GM12878 (cell line): ENCODE data around the gene DBET.
"Not testable (repeated sequence)": the region's sequence is repeated elsewhere in the genome, so short reads cannot be mapped to it uniquely, and the experiment has no call there.

Source experiments
- FOXM1 ChIP-seq: IDR thresholded peaks from 2 replicates; pipeline ENCODE4 v1.6.1; 2012; ENCODE audit warnings: low read depth, mild to moderate bottlenecking, inconsistent platforms, low read length, moderate library complexity
- HDAC2 ChIP-seq: fragments of 200-600 bp; sonication (generic); IDR thresholded peaks from 2 replicates; pipeline ENCODE4 v1.6.1; 2017
- IKZF1 ChIP-seq: fragments of 450-650 bp; conservative IDR thresholded peaks from 2 replicates; pipeline ENCODE4 v1.6.1; 2017; ENCODE audit warnings: antibody characterized with exemption, mild to moderate bottlenecking
- MEF2A ChIP-seq: IDR thresholded peaks from 2 replicates; pipeline ENCODE4 v1.6.1; 2011; ENCODE audit warnings: low read depth, mild to moderate bottlenecking, low read length, moderate library complexity; ENCODE audit not compliant: insufficient read depth
- MYB ChIP-seq: fragments of 150-350 bp; IDR thresholded peaks from 2 replicates; pipeline ENCODE4 v1.6.1; 2014; ENCODE audit warnings: mild to moderate bottlenecking, low read depth, low read length, borderline replicate concordance
- POLR2AphosphoS5 ChIP-seq: IDR thresholded peaks from 2 replicates; pipeline ENCODE4 v1.6.1; 2011; ENCODE audit warnings: mild to moderate bottlenecking, low read length, inconsistent platforms
- SIN3A ChIP-seq: IDR thresholded peaks from 2 replicates; pipeline ENCODE4 v1.6.1; 2012; ENCODE audit warnings: low read depth, low read length, improper control_type of control experiment
- SRF ChIP-seq, 2 experiments: IDR thresholded peaks; 2 replicates each; pipeline ENCODE4 v1.6.1; 2011; ENCODE audit warnings: low read depth in 2 of 2, low read length in 2 of 2, mild to moderate bottlenecking in 1 of 2, moderate library complexity in 1 of 2
- ZNF24 ChIP-seq: fragments of 450-650 bp; IDR thresholded peaks from 2 replicates; pipeline ENCODE4 v1.6.1; 2017; ENCODE audit warnings: antibody characterized with exemption, mild to moderate bottlenecking
- TF ChIP-seq, protein P1 (sequence below): IDR thresholded peaks from 2 replicates; pipeline ENCODE4 v1.6.1; 2012; ENCODE audit warnings: low read depth, low read length, improper control_type of control experiment
- TF ChIP-seq, protein P2 (sequence below), 3 experiments: IDR thresholded peaks in 2 of 3; conservative IDR thresholded peaks in 1 of 3; 2 replicates each; pipeline ENCODE4 v1.5.1; 2011; ENCODE audit warnings: low read depth in 3 of 3, low read length in 3 of 3, mild to moderate bottlenecking in 3 of 3, control low read depth in 2 of 3, moderate library complexity in 2 of 3, inconsistent platforms in 1 of 3, mixed read lengths in 1 of 3; ENCODE audit not compliant: control insufficient read depth in 2 of 3, insufficient read depth in 1 of 3; ENCODE audit errors: extremely low read depth in 1 of 3
- TF ChIP-seq, protein P3 (sequence below): IDR thresholded peaks from 2 replicates; pipeline ENCODE4 v1.6.1; 2012; ENCODE audit warnings: mild to moderate bottlenecking, low read depth, low read length

DNA sequence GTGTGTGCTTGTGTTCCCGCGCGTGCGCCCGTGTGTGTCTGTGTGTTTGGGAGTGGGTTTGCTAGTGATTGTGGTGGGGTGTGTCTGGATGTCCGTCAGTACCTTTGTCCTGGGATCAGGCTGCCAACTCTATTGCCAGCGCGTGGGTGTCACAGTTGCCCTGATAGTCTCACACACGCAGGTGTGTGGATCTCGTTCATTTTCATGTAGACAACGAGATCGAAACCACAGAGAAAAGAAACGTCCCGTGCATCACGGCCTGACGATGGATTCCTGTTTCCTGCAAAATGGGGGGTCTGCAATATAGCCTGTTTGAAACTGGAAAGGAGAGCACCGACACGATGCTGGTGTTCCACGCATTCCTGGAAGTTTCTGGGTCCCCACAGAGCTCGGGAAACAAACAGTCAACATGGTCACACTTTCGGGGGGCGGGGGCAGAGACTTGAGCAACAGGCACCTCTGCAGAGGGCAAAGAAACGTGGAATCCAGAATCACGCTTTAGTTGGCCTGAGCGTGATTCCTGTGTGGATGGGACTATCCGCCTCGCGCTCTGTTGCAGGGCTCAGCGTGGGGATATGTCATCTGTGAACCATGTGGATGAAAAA, 44.3 kb upstream of the DBET start:
- not testable (repeated sequence) for TF ChIP-seq SRF (IDR thresholded peaks at IDR 0.05; ENCODE audit: low read depth in 2 of 2, low read length in 2 of 2); POLR2AphosphoS5; MYB; IKZF1; MEF2A; ZNF24; SIN3A; FOXM1; HDAC2
- TF ChIP-seq, protein P1, sequence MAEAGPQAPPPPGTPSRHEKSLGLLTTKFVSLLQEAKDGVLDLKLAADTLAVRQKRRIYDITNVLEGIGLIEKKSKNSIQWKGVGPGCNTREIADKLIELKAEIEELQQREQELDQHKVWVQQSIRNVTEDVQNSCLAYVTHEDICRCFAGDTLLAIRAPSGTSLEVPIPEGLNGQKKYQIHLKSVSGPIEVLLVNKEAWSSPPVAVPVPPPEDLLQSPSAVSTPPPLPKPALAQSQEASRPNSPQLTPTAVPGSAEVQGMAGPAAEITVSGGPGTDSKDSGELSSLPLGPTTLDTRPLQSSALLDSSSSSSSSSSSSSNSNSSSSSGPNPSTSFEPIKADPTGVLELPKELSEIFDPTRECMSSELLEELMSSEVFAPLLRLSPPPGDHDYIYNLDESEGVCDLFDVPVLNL, result not testable (repeated sequence)
- TF ChIP-seq, protein P2, sequence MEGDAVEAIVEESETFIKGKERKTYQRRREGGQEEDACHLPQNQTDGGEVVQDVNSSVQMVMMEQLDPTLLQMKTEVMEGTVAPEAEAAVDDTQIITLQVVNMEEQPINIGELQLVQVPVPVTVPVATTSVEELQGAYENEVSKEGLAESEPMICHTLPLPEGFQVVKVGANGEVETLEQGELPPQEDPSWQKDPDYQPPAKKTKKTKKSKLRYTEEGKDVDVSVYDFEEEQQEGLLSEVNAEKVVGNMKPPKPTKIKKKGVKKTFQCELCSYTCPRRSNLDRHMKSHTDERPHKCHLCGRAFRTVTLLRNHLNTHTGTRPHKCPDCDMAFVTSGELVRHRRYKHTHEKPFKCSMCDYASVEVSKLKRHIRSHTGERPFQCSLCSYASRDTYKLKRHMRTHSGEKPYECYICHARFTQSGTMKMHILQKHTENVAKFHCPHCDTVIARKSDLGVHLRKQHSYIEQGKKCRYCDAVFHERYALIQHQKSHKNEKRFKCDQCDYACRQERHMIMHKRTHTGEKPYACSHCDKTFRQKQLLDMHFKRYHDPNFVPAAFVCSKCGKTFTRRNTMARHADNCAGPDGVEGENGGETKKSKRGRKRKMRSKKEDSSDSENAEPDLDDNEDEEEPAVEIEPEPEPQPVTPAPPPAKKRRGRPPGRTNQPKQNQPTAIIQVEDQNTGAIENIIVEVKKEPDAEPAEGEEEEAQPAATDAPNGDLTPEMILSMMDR (IDR thresholded peaks at IDR 0.05 in 2 of 3, conservative IDR thresholded peaks at IDR 0.05 in 1 of 3; ENCODE audit: control insufficient read depth in 2 of 3, extremely low read depth in 1 of 3, insufficient read depth in 1 of 3, low read depth in 3 of 3, low read length in 3 of 3), result not testable (repeated sequence)
- TF ChIP-seq, protein P3, sequence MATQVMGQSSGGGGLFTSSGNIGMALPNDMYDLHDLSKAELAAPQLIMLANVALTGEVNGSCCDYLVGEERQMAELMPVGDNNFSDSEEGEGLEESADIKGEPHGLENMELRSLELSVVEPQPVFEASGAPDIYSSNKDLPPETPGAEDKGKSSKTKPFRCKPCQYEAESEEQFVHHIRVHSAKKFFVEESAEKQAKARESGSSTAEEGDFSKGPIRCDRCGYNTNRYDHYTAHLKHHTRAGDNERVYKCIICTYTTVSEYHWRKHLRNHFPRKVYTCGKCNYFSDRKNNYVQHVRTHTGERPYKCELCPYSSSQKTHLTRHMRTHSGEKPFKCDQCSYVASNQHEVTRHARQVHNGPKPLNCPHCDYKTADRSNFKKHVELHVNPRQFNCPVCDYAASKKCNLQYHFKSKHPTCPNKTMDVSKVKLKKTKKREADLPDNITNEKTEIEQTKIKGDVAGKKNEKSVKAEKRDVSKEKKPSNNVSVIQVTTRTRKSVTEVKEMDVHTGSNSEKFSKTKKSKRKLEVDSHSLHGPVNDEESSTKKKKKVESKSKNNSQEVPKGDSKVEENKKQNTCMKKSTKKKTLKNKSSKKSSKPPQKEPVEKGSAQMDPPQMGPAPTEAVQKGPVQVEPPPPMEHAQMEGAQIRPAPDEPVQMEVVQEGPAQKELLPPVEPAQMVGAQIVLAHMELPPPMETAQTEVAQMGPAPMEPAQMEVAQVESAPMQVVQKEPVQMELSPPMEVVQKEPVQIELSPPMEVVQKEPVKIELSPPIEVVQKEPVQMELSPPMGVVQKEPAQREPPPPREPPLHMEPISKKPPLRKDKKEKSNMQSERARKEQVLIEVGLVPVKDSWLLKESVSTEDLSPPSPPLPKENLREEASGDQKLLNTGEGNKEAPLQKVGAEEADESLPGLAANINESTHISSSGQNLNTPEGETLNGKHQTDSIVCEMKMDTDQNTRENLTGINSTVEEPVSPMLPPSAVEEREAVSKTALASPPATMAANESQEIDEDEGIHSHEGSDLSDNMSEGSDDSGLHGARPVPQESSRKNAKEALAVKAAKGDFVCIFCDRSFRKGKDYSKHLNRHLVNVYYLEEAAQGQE, result not testable (repeated sequence)
